Germinal center (tissue), 1 donor: ENCODE results near the gene SFXN3.

Source experiments
- DNase-seq: peaks from one replicate; pipeline ENCODE4 v3.0.0; 2012; ENCODE audit warnings: mixed read lengths, low spot score

The SFXN3 gene

GRCh38 chr10:101000127-101000914 is 30.7 kb upstream of the SFXN3 start:
- no peak for DNase-seq

- DNase-seq, result no peak
Observed at GRCh38 chr10:101000915-101001658, 29.9 kb upstream of the SFXN3 start.

- no peak for DNase-seq
Observed at GRCh38 chr10:101001659-101002035, 29.4 kb upstream of the SFXN3 start.

- DNase-seq, result no peak
Observed at GRCh38 chr10:101002456-101002855, 28.6 kb upstream of the SFXN3 start.

- no peak for DNase-seq
Observed at GRCh38 chr10:101003639-101004206, 27.3 kb upstream of the SFXN3 start.

GRCh38 chr10:101005361-101005760 is 25.7 kb upstream of the SFXN3 start:
- DNase-seq, result no peak

GRCh38 chr10:101005869-101006567 is 25.0 kb upstream of the SFXN3 start:
- no peak for DNase-seq

GRCh38 chr10:101006593-101007098 is 24.4 kb upstream of the SFXN3 start:
- DNase-seq, result no peak

- DNase-seq, result no peak
Observed at GRCh38 chr10:101007099-101007711, 23.8 kb upstream of the SFXN3 start.

GRCh38 chr10:101007915-101008822 is 22.9 kb upstream of the SFXN3 start:
- DNase-seq, result no peak

- no peak for DNase-seq
Observed at GRCh38 chr10:101008823-101009423, 22.1 kb upstream of the SFXN3 start.

GRCh38 chr10:101010329-101010728 is 20.7 kb upstream of the SFXN3 start:
- no peak for DNase-seq

GRCh38 chr10:101011517-101012423 is 19.3 kb upstream of the SFXN3 start:
- no peak for DNase-seq

GRCh38 chr10:101012525-101013364 is 18.3 kb upstream of the SFXN3 start:
- DNase-seq, result peak; percentile 83

- DNase-seq, result no peak
Observed at GRCh38 chr10:101013365-101013825, 17.6 kb upstream of the SFXN3 start.

GRCh38 chr10:101014230-101014884 is 16.7 kb upstream of the SFXN3 start:
- peak; percentile 82 for DNase-seq

GRCh38 chr10:101014966-101015581 is 16.0 kb upstream of the SFXN3 start:
- DNase-seq, result no peak
